Mucosa of descending colon (tissue), 3 donors: ENCODE results near the gene VPS72. TPM values are rescaled to one million over a fixed set of nuclear protein-coding genes. Genes with fewer than 3 reads are reported as not detected.

ENCODE experiments used
- ATAC-seq: fragments of 200-7000 bp; cut with Tn5 transposase; one replicate; pipeline ENCODE4 v1.9.1; 2020; ENCODE audit warnings: mild to moderate bottlenecking, moderate library complexity
- DNase-seq, 3 donors: peaks; one replicate each; pipeline ENCODE4 v3.0.0-alpha.2; 2020
- H3K36me3 ChIP-seq: fragments of 200-600 bp; one replicate; pipeline ENCODE4 v1.8.0; 2021; ENCODE audit warnings: low read depth, mild to moderate bottlenecking
- H3K4me1 ChIP-seq: fragments of 200-600 bp; one replicate; pipeline ENCODE4 v1.8.0; 2021; ENCODE audit warnings: low read depth, mild to moderate bottlenecking
- H3K4me3 ChIP-seq: fragments of 200-600 bp; one replicate; pipeline ENCODE4 v1.8.0; 2021; ENCODE audit warnings: mild to moderate bottlenecking
- H3K9me3 ChIP-seq: fragments of 200-600 bp; one replicate; pipeline ENCODE4 v1.8.0; 2021; ENCODE audit warnings: mild to moderate bottlenecking
- intact Hi-C, 2 donors: fragments of 100-400 bp; cut with DNase I in 1 of 2; cut with micrococcal nuclease in 1 of 2; formaldehyde crosslinking; loops; one replicate each; pipeline versions ENCODE4 v1.11.0 to v1.11.1; 2022; cut with DNase I, micrococcal nuclease
- total RNA-seq, 3 donors: library from RNA; stranded (reverse); fragmentation: NEBNext Ultra II Directional in 2 of 3; extraction: Animal tissue kit (Norgen Biotek cat#: 25700) in 2 of 3; gene quantifications; one replicate each; pipeline versions ENCODE4 v1.2.1 to v1.2.4, GENCODE V29; 2021 to 2023
- TF ChIP-seq, protein P1 (sequence below): fragments of 200-600 bp; IDR thresholded peaks from one replicate; pipeline ENCODE4 v1.8.0; 2022; ENCODE audit warnings: antibody characterized with exemption, mild to moderate bottlenecking
- donor health status: DM: no; HTN: no; CAD: no; lungs with moderate emphysema.
- donor health status: DM: no; HTN: no; CAD: no.
- donor health status: DM: no; HTN: yes; CAD: no.

The VPS72 gene
- total RNA-seq, 3 donors from 2014 or later: 32.1 to 56.5 (median 35.3) TPM

DNA sequence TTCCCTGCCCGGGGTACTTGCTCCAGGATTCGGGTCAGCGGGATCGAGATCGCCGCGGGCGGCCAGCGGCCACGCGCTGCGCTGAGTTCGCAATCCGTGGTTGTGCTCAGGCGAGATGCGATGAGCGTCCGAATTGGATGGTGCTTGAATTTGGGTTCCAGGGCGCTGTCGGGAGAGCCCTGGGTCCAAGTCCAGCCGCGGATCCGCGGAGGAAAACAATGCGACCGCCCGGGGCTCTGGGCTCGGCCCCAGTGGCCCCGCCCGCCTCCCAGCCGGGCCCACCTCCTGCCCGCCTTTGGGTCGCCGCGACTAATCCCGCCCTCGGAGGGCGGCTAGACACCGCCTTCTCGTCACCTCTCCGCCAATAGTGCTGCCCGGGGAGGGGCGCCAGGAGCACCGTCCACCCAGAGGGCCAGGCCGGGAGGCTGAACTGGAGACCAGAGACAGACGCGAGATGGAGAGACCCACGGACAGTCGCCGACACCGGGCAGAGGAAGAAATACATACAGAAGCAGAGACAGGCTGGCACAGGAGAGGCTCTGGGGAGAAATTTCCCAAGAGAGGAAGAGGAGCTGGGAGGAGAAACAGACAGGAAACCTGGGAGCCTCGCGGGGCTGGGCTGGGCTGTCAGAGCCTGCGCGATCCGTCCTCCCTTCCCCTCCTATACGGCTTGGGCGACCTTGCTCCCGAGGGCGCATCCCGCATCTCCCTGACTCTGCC, 43.4 kb downstream of the VPS72 start, which contains the start of gene SEMA6C:
Gene SEMA6C (minus strand): TSS at position 220 of the 720 bp plus-strand sequence. CDS start 4,010 bp downstream, outside the sequence.
- TF ChIP-seq, protein P1, sequence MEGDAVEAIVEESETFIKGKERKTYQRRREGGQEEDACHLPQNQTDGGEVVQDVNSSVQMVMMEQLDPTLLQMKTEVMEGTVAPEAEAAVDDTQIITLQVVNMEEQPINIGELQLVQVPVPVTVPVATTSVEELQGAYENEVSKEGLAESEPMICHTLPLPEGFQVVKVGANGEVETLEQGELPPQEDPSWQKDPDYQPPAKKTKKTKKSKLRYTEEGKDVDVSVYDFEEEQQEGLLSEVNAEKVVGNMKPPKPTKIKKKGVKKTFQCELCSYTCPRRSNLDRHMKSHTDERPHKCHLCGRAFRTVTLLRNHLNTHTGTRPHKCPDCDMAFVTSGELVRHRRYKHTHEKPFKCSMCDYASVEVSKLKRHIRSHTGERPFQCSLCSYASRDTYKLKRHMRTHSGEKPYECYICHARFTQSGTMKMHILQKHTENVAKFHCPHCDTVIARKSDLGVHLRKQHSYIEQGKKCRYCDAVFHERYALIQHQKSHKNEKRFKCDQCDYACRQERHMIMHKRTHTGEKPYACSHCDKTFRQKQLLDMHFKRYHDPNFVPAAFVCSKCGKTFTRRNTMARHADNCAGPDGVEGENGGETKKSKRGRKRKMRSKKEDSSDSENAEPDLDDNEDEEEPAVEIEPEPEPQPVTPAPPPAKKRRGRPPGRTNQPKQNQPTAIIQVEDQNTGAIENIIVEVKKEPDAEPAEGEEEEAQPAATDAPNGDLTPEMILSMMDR: no peak
- intact Hi-C loops: no loop called here
- peaks cover 11% of the 10 kb centered on the region for H3K4me1 ChIP-seq
- peak within 1 kb of the TSS; percentile 35 for H3K4me3 ChIP-seq
- H3K36me3 ChIP-seq: no peaks in the 10 kb centered on the region
- peak; percentile 99 for ATAC-seq
- DNase-seq: peak; percentile 92 to 95 (median 95)
- no peaks in the 10 kb centered on the region for H3K9me3 ChIP-seq

- Histone ChIP-seq H3K4me3 (peak overlapping the region; percentile 35), H3K9me3 (no peaks in the 10 kb centered on the region), H3K36me3 (no peaks in the 10 kb centered on the region), H3K4me1 (peaks cover 11% of the 10 kb centered on the region)
- DNase-seq: no peak
- TF ChIP-seq, protein P1: no peak
- intact Hi-C loops: no loop called here
- peak; percentile 9 for ATAC-seq
Measured at GRCh38 chr1:151146072-151146411, 44.0 kb downstream of the VPS72 start.

- Histone ChIP-seq H3K9me3 (no peaks in the 10 kb centered on the region), H3K36me3 (no peaks in the 10 kb centered on the region), H3K4me3 (no peak overlapping the region), H3K4me1 (peaks cover 11% of the 10 kb centered on the region)
- DNase-seq: no peak
- TF ChIP-seq, protein P1: no peak
- intact Hi-C loops: no loop called here
- peak; percentile 25 for ATAC-seq
Measured at GRCh38 chr1:151145304-151146071, 44.5 kb downstream of the VPS72 start.

DNA sequence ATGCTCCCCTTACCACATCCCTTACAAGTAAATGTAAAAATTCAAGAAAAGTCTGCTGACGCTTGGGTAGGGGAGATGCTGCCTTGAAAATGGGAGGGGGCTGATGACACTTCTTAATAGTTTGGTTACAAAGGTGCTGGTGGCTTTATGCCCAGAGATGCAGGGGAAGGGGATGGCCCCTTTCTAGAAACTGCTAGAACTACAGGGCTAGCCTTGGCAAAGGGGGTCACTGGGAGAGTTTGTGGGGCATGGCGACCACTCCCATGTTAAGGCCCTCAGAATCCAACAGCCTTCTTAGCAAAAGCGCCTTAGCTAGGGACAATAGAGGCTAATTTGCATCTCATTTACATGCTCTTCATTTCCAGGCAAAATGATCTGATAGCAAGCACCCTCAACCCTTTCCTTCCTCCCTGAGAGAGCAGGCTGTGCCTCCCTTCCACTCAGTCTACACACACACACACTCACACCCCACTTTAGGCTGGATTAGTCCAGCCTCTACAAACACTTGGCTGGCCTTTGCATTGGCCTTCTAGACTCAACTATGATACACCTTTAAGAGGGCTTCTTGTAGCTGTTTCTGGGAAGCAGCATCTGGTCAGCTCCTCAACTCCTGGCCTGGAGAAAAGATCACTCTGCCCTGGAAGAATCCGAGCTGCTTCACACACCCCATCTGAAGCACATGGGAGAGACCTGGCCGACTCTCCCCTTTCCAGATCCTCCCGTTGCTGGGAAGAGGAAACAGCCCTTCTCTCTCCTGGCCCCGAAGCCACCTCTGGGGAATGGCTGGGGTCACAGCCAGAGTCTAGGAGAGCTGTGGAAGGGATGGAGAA, 45.3 kb downstream of the VPS72 start:
- Histone ChIP-seq H3K9me3 (no peaks in the 10 kb centered on the region), H3K4me1 (peaks cover 11% of the 10 kb centered on the region), H3K36me3 (no peaks in the 10 kb centered on the region), H3K4me3 (no peak overlapping the region)
- TF ChIP-seq, protein P1: no peak
- intact Hi-C loops: no loop called here
- ATAC-seq (no peak), DNase-seq (no peak)

DNA sequence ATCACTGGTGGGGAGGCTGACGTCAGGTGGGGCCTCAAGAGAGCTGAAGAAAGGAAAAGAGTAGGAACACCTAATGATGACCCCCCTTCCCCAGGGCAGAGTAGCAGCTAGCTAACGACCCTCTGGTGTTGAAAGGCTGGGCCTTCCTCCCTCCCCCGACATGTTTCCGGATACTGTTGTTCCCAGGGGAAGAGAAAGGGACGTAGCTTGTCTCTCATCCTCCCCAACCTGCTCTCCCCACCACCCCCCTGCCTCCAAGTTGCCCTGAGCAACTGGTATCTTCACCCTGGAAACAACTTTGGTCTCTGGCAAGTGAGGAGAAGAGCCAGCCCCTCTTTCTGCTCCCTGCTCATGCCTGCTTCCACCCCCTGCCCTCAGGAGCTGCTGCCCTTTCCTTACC, 46.0 kb downstream of the VPS72 start:
- no peak for DNase-seq
- H3K4me1 ChIP-seq: peaks cover 11% of the 10 kb centered on the region
- no peak for ATAC-seq
- H3K4me3 ChIP-seq: no peak overlapping the region
- TF ChIP-seq, protein P1: no peak
- no peaks in the 10 kb centered on the region for H3K9me3 ChIP-seq
- intact Hi-C loops: no loop called here
- H3K36me3 ChIP-seq: no peaks in the 10 kb centered on the region
